Neutrophil (primary cell): Measurements from ENCODE around the gene DIAPH1.

Source experiments
- H3K27ac ChIP-seq: fragments of 200-600 bp; sonication (generic); 2 replicates; pipeline ENCODE4 v1.5.1; 2016; ENCODE audit warnings: mild to moderate bottlenecking, moderate library complexity
- H3K27me3 ChIP-seq: fragments of 200-600 bp; sonication (generic); 2 replicates; pipeline ENCODE4 v1.6.0; 2016; ENCODE audit warnings: mild to moderate bottlenecking
- H3K36me3 ChIP-seq: fragments of 200-600 bp; sonication (generic); 2 replicates; pipeline ENCODE4 v1.5.1; 2017
- H3K4me1 ChIP-seq, 2 experiments: fragments of 200-600 bp in 1 of 2; sonication (generic) in 1 of 2; 1 replicate in 1 of 2; 2 replicates in 1 of 2; pipeline versions ENCODE4 v1.5.1 to v1.6.1; 2013 to 2016; ENCODE audit warnings: low read depth in 1 of 2, low read length in 1 of 2, mild to moderate bottlenecking in 1 of 2, moderate library complexity in 1 of 2; ENCODE audit not compliant: control insufficient read depth in 1 of 2, insufficient read depth in 1 of 2
- H3K4me3 ChIP-seq, 2 experiments: fragments of 200-600 bp in 1 of 2; sonication (generic) in 1 of 2; 1 replicate in 1 of 2; 2 replicates in 1 of 2; pipeline ENCODE4 v1.5.1; 2013 to 2016; ENCODE audit warnings: low read depth in 1 of 2, low read length in 1 of 2, mild to moderate bottlenecking in 1 of 2, moderate library complexity in 1 of 2
- H3K9me3 ChIP-seq: fragments of 200-600 bp; sonication (generic); 2 replicates; pipeline ENCODE4 v1.5.1; 2016
- TF ChIP-seq, protein P1 (sequence below): fragments of 200-600 bp; sonication (generic); IDR thresholded peaks from 2 replicates; pipeline ENCODE4 v1.5.1; 2016; ENCODE audit warnings: antibody characterized with exemption

The DIAPH1 gene

DNA sequence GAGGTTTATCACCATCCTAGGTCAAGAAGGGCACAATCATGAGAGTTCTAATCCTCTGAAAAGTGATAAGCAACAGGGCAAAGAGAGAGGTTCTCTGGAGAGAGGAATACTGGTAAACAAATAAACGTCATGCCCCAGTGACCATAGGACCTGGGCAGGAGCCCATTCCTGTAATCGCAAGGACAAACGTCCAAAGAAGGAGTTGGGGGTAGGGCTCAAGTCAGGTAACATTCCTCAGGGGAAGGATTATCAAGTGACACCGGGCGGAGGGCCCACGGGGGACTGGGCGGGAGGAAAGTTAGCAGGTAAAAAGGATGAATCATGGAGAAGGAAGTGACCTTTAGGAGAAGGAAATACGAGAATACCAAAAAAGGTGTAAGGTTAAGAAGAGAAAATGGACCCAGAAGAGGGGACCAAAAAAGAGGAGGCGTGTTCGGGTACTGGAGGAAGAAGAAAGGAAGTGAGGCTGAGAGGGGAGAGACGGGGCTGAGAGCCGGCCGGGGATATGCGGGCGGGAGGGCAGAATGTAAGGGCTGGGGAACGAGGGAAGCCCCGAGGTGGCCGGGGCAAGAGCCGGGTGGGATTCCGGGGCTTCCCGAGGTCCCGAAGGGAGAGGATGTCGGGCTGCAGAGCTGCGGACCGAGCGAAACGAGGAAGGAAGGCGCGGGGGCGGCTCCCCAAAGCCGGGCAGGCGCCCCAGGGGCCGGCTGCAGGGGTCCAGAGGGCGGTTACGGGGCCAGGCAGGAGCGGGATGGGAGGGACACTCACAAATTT, 583 bp downstream of the DIAPH1 start:
- peaks cover 46 to 49% of the 10 kb centered on the region in 2 experiments for H3K4me1 ChIP-seq
- H3K27me3 ChIP-seq: no peaks in the 10 kb centered on the region
- H3K27ac ChIP-seq: peak overlapping the region; percentile 97
- TF ChIP-seq, protein P1, sequence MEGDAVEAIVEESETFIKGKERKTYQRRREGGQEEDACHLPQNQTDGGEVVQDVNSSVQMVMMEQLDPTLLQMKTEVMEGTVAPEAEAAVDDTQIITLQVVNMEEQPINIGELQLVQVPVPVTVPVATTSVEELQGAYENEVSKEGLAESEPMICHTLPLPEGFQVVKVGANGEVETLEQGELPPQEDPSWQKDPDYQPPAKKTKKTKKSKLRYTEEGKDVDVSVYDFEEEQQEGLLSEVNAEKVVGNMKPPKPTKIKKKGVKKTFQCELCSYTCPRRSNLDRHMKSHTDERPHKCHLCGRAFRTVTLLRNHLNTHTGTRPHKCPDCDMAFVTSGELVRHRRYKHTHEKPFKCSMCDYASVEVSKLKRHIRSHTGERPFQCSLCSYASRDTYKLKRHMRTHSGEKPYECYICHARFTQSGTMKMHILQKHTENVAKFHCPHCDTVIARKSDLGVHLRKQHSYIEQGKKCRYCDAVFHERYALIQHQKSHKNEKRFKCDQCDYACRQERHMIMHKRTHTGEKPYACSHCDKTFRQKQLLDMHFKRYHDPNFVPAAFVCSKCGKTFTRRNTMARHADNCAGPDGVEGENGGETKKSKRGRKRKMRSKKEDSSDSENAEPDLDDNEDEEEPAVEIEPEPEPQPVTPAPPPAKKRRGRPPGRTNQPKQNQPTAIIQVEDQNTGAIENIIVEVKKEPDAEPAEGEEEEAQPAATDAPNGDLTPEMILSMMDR: no peak
- peaks cover 33% of the 10 kb centered on the region for H3K36me3 ChIP-seq
- H3K4me3 ChIP-seq: peak overlapping the region; percentile 87 to 92
- H3K9me3 ChIP-seq: no peaks in the 10 kb centered on the region

DNA sequence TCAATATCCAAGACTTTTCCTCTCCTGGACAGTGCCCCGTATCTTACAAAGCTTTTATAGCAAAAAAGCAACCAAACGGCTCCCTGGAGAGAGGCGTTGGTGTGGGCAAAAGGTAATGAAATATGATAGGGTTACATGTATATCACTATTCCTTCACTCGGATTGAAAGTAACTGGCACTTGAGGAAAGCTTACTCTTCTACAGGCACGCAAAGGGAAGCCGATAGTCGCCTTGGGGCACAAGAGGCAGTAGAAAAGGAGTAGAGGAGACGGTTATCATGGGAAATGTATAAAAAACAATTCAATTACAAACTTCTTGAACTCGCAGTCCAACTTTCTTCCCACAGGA, 1.1 kb downstream of the DIAPH1 start:
- Histone ChIP-seq H3K27me3 (no peaks in the 10 kb centered on the region), H3K9me3 (no peaks in the 10 kb centered on the region), H3K27ac (peak overlapping the region; percentile 97), H3K4me3 (peak overlapping the region; percentile 87 to 92), H3K36me3 (peaks cover 29% of the 10 kb centered on the region), H3K4me1 (peaks cover 50 to 55% of the 10 kb centered on the region in 2 experiments)
- TF ChIP-seq, protein P1: no peak

DNA sequence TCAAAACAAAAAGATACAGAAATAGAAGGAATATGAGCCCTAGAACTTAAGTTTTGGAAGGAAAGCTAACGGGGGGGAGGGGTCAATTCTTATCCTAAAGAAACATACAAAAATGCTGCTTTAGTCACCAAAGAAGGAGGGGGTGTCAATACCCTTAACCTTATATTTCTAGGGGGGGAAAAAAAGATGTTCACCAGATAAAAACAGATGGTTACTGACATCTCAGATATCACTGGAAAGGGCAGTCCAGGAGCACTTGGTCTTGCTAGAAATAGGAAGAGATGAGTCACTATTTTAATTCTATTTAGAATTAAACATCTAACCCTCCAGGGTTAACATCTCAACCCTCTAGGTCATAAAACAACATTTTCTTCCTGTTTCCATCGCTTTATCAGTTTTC, 1.7 kb downstream of the DIAPH1 start:
- H3K4me1 ChIP-seq: peaks cover 50 to 60% of the 10 kb centered on the region in 2 experiments
- no peaks in the 10 kb centered on the region for H3K9me3 ChIP-seq
- H3K27ac ChIP-seq: peak overlapping the region; percentile 97
- TF ChIP-seq, protein P1: no peak
- no peaks in the 10 kb centered on the region for H3K27me3 ChIP-seq
- peaks cover 25% of the 10 kb centered on the region for H3K36me3 ChIP-seq
- peak overlapping the region; percentile 87 to 92 for H3K4me3 ChIP-seq

DNA sequence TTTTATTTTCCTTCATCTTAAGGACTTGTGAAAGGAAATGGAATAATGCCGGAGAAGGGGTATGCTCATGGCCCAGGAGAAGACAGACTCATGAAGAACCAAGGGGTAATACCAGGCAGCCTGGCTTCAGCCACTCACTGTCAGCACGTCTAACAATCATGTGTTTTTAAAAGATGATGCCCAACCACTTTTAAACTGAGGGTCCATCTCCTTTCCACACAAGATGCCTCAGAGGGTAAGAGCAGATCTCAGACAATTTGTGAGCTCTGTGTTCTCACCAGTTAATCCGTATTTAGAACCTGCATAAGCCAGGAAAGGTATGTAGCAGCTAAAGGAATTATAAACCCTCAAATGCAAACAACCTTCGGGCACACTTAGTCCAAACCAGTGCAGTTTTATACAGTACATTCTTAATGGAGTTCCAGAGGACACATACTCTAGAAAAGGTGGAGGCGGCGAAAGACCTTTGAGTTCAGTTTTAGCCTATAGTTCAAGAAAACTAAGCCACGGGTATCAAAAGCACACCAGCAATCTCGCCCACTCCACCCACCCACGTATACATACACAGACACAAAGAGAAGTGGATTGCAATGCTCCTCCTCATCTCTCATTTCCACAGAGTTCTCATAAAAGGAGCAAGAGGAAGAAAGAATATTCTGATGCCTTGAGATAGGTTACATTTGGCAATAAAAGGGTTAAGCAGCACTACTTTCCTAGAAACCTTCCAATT, 2.6 kb downstream of the DIAPH1 start:
- peak overlapping the region; percentile 87 to 92 for H3K4me3 ChIP-seq
- H3K9me3 ChIP-seq: no peaks in the 10 kb centered on the region
- H3K27me3 ChIP-seq: no peaks in the 10 kb centered on the region
- H3K27ac ChIP-seq: peak overlapping the region; percentile 97
- TF ChIP-seq, protein P1: no peak
- peaks cover 16% of the 10 kb centered on the region for H3K36me3 ChIP-seq
- H3K4me1 ChIP-seq: peaks cover 56 to 70% of the 10 kb centered on the region in 2 experiments

DNA sequence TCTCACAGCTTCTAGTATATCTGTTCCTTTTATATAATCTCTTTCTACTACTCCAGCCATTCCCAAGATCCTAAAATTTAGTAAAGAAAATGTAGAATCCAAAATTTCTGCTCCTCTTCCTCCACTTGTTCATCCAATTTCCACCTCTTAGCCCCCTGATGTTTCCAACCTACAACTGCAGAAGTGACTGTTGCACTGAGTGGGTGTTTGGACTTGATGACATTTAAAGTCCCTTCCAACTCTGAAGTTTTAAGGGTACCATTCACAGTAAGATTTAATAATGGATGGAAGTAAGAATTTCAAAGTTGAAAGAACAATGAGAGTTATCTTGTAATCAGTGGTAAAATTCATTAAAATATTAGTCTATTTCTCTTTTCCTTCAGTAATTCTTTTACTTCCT, 5.5 kb downstream of the DIAPH1 start:
- peaks cover 82 to 93% of the 10 kb centered on the region in 2 experiments for H3K4me1 ChIP-seq
- no peaks in the 10 kb centered on the region for H3K36me3 ChIP-seq
- peak overlapping the region; percentile 50 for H3K27ac ChIP-seq
- TF ChIP-seq, protein P1: no peak
- no peak overlapping the region for H3K4me3 ChIP-seq
- H3K9me3 ChIP-seq: no peaks in the 10 kb centered on the region
- H3K27me3 ChIP-seq: no peaks in the 10 kb centered on the region
